Glutamatergic neuron (in vitro differentiated cells): Measurements from ENCODE around the gene TTC9C. TPM values are rescaled to one million over a fixed set of nuclear protein-coding genes. Genes with fewer than 3 reads are reported as not detected.
"Not testable (repeated sequence)": the region's sequence is repeated elsewhere in the genome, so short reads cannot be mapped to it uniquely, and the experiment has no call there.

Source experiments
- DNase-seq: peaks from one replicate; pipeline ENCODE4 v3.0.0; 2022
- H3K27ac Mint-ChIP-seq: one replicate; pipeline ENCODE4 v1.8.0; 2020; ENCODE audit warnings: mild to moderate bottlenecking, mixed read lengths, inconsistent platforms; ENCODE audit not compliant: unreplicated experiment
- H3K27me3 Mint-ChIP-seq: one replicate; pipeline ENCODE4 v1.8.0; 2020; ENCODE audit warnings: mild to moderate bottlenecking, moderate library complexity, mixed read lengths, inconsistent platforms; ENCODE audit not compliant: unreplicated experiment
- H3K36me3 Mint-ChIP-seq: one replicate; pipeline ENCODE4 v1.8.0; 2020; ENCODE audit warnings: mild to moderate bottlenecking, mixed read lengths, inconsistent platforms; ENCODE audit not compliant: unreplicated experiment
- H3K4me1 Mint-ChIP-seq: one replicate; pipeline ENCODE4 v1.8.0; 2020; ENCODE audit warnings: mild to moderate bottlenecking, low read depth, mixed read lengths, inconsistent platforms; ENCODE audit not compliant: unreplicated experiment
- H3K4me3 Mint-ChIP-seq: one replicate; pipeline ENCODE4 v1.8.0; 2020; ENCODE audit warnings: mild to moderate bottlenecking, mixed read lengths, inconsistent platforms; ENCODE audit not compliant: unreplicated experiment
- H3K9me3 Mint-ChIP-seq: one replicate; pipeline ENCODE4 v1.8.0; 2020; ENCODE audit warnings: mild to moderate bottlenecking, moderate library complexity, mixed read lengths, inconsistent platforms; ENCODE audit not compliant: unreplicated experiment
- CTCF ChIP-seq: fragments of 200-600 bp; sonication (generic); IDR thresholded peaks from one replicate; pipeline ENCODE4 v1.5.0; 2021; ENCODE audit not compliant: partially characterized antibody, unreplicated experiment
- total RNA-seq: library from RNA; stranded (reverse); fragmentation: NEBNext Ultra II Directional; extraction: Animal tissue kit (Norgen Biotek cat#: 25700); gene quantifications from one replicate; pipeline ENCODE4 v1.2.1, GENCODE V29; 2021; ENCODE audit not compliant: unreplicated experiment

TTC9C gene
- total RNA-seq, 1 donor from 2014 or later: 34.1 TPM

- H3K36me3 Mint-ChIP-seq: no peaks in the 10 kb centered on the region
- H3K9me3 Mint-ChIP-seq: peaks cover 14% of the 10 kb centered on the region
- peaks cover 9% of the 10 kb centered on the region for H3K27me3 Mint-ChIP-seq
- H3K4me3 Mint-ChIP-seq: peak overlapping the region; percentile 30
- peaks cover 2% of the 10 kb centered on the region for H3K4me1 Mint-ChIP-seq
- H3K27ac Mint-ChIP-seq: no peak overlapping the region
- no peak for DNase-seq
- TF ChIP-seq CTCF: no peak
These were observed 26.0 kb upstream of the TTC9C start for GRCh38 chr11:62702246-62702645.

GRCh38 chr11:62703921-62704320, 24.4 kb upstream of the TTC9C start:
- H3K9me3 Mint-ChIP-seq: peaks cover 20% of the 10 kb centered on the region
- not testable (repeated sequence) for DNase-seq, H3K36me3 Mint-ChIP-seq, H3K4me3 Mint-ChIP-seq, H3K4me1 Mint-ChIP-seq, H3K27ac Mint-ChIP-seq
- peaks cover 14% of the 10 kb centered on the region for H3K27me3 Mint-ChIP-seq

- H3K4me3 Mint-ChIP-seq: peak overlapping the region; percentile 91
- no peak for TF ChIP-seq CTCF
- DNase-seq: no peak
- H3K27ac Mint-ChIP-seq: peak overlapping the region; percentile 86
- no peaks in the 10 kb centered on the region for H3K36me3 Mint-ChIP-seq
- peaks cover 8% of the 10 kb centered on the region for H3K4me1 Mint-ChIP-seq
- H3K9me3 Mint-ChIP-seq: peaks cover 25% of the 10 kb centered on the region
- H3K27me3 Mint-ChIP-seq: peaks cover 14% of the 10 kb centered on the region
These were observed 22.9 kb upstream of the TTC9C start for GRCh38 chr11:62705413-62705812.

- peak overlapping the region; percentile 98 for H3K4me3 Mint-ChIP-seq
- peaks cover 25% of the 10 kb centered on the region for H3K9me3 Mint-ChIP-seq
- no peaks in the 10 kb centered on the region for H3K36me3 Mint-ChIP-seq
- H3K27ac Mint-ChIP-seq: peak overlapping the region; percentile 99
- H3K27me3 Mint-ChIP-seq: peaks cover 14% of the 10 kb centered on the region
- peak; percentile 97 for DNase-seq
- peaks cover 8% of the 10 kb centered on the region for H3K4me1 Mint-ChIP-seq
- no peak for TF ChIP-seq CTCF
These were observed 22.1 kb upstream of the TTC9C start for GRCh38 chr11:62705880-62706849.

- peaks cover 14% of the 10 kb centered on the region for H3K27me3 Mint-ChIP-seq
- no peak for DNase-seq
- no peak for TF ChIP-seq CTCF
- peaks cover 25% of the 10 kb centered on the region for H3K9me3 Mint-ChIP-seq
- peak overlapping the region; percentile 98 for H3K4me3 Mint-ChIP-seq
- peaks cover 8% of the 10 kb centered on the region for H3K4me1 Mint-ChIP-seq
- H3K36me3 Mint-ChIP-seq: no peaks in the 10 kb centered on the region
- H3K27ac Mint-ChIP-seq: peak overlapping the region; percentile 99
These were observed 21.4 kb upstream of the TTC9C start for GRCh38 chr11:62706850-62707247.
